Neural cell (in vitro differentiated cells): Measurements from ENCODE around the gene TMEM181.

Experiments
- EP300 ChIP-seq: fragments of 450-650 bp; conservative IDR thresholded peaks from 2 replicates; pipeline ENCODE4 v1.6.1; 2014; ENCODE audit warnings: antibody characterized with exemption, mild to moderate bottlenecking, moderate library complexity; ENCODE audit not compliant: poor library complexity, severe bottlenecking
- EZH2 ChIP-seq: fragments of 200-600, 300-800 bp; shearing (Covaris generic), sonication (generic); IDR thresholded peaks from 2 replicates; pipeline ENCODE4 v1.6.1; 2014; ENCODE audit warnings: antibody characterized with exemption, low read length, borderline replicate concordance, mild to moderate bottlenecking; ENCODE audit not compliant: insufficient read depth, poor library complexity, severe bottlenecking
- MXI1 ChIP-seq: fragments of 450-650 bp; conservative IDR thresholded peaks from 2 replicates; pipeline ENCODE4 v1.6.1; 2014; ENCODE audit warnings: antibody characterized with exemption, mild to moderate bottlenecking; ENCODE audit not compliant: poor library complexity, severe bottlenecking
- POLR2AphosphoS5 ChIP-seq: IDR thresholded peaks from 2 replicates; pipeline ENCODE4 v1.6.1; 2012
- SMC3 ChIP-seq: fragments of 450-650 bp; conservative IDR thresholded peaks from 2 replicates; pipeline ENCODE4 v1.6.1; 2014; ENCODE audit warnings: antibody characterized with exemption, mild to moderate bottlenecking, moderate library complexity; ENCODE audit not compliant: poor library complexity
- TF ChIP-seq, protein P1 (sequence below): fragments of 450-650 bp; IDR thresholded peaks from 2 replicates; pipeline ENCODE4 v1.5.1; 2014; ENCODE audit warnings: antibody characterized with exemption, mild to moderate bottlenecking, moderate library complexity; ENCODE audit not compliant: poor library complexity, severe bottlenecking
- TF ChIP-seq, protein P2 (sequence below): IDR thresholded peaks from 2 replicates; pipeline ENCODE4 v1.6.1; 2012; ENCODE audit warnings: borderline replicate concordance

DNA sequence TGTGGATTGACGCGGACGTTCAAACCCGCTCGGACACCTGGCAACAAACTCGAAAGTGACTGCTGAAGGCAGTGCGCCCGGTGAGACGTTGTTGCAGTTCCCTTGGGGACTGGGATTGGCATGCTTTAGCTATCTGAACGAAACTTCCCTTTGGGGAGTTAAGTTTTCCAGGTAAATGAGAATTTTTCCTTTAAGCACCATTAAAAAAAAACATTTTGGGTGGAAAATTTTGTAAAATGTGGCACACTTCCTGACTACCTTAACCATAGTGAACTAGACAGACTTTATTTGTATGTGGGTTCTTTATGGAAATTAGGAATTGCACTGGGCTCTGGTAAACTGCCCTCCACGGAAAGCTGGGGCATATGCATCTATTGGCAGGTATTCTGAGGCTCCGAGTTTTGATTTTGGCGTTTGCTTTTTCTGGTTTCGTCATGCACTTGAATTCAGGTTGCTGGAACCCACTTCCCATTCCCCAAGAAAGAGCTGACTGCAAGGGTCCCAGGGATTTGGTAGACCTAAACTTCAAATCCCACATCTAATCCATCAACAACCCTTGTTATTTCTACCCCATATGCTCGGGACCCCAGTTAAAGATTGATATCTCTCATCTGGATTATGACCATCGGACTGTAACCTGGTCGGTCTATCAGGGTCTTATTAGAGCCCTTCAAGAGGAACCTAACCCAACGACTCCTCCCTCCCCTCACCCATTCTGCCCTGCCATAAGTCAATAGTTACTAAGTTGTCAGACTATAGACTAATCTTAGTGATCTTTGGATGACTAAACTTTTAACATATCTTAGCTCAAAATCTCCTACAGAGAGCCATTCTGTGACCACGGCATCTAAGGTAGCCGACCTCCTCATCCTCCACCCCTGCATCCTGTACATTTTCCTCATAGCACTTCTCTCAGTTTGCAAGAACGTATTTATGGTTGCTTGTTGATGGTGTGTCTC lies 85.5 kb downstream of the TMEM181 start:
- TF ChIP-seq, protein P1, sequence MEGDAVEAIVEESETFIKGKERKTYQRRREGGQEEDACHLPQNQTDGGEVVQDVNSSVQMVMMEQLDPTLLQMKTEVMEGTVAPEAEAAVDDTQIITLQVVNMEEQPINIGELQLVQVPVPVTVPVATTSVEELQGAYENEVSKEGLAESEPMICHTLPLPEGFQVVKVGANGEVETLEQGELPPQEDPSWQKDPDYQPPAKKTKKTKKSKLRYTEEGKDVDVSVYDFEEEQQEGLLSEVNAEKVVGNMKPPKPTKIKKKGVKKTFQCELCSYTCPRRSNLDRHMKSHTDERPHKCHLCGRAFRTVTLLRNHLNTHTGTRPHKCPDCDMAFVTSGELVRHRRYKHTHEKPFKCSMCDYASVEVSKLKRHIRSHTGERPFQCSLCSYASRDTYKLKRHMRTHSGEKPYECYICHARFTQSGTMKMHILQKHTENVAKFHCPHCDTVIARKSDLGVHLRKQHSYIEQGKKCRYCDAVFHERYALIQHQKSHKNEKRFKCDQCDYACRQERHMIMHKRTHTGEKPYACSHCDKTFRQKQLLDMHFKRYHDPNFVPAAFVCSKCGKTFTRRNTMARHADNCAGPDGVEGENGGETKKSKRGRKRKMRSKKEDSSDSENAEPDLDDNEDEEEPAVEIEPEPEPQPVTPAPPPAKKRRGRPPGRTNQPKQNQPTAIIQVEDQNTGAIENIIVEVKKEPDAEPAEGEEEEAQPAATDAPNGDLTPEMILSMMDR: no peak
- TF ChIP-seq SMC3 (no peak), EZH2 (no peak), MXI1 (no peak), POLR2AphosphoS5 (no peak), EP300 (no peak)
- TF ChIP-seq, protein P2, sequence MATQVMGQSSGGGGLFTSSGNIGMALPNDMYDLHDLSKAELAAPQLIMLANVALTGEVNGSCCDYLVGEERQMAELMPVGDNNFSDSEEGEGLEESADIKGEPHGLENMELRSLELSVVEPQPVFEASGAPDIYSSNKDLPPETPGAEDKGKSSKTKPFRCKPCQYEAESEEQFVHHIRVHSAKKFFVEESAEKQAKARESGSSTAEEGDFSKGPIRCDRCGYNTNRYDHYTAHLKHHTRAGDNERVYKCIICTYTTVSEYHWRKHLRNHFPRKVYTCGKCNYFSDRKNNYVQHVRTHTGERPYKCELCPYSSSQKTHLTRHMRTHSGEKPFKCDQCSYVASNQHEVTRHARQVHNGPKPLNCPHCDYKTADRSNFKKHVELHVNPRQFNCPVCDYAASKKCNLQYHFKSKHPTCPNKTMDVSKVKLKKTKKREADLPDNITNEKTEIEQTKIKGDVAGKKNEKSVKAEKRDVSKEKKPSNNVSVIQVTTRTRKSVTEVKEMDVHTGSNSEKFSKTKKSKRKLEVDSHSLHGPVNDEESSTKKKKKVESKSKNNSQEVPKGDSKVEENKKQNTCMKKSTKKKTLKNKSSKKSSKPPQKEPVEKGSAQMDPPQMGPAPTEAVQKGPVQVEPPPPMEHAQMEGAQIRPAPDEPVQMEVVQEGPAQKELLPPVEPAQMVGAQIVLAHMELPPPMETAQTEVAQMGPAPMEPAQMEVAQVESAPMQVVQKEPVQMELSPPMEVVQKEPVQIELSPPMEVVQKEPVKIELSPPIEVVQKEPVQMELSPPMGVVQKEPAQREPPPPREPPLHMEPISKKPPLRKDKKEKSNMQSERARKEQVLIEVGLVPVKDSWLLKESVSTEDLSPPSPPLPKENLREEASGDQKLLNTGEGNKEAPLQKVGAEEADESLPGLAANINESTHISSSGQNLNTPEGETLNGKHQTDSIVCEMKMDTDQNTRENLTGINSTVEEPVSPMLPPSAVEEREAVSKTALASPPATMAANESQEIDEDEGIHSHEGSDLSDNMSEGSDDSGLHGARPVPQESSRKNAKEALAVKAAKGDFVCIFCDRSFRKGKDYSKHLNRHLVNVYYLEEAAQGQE: no peak
